ENCODE measurements around the gene ANXA10. TPM values are rescaled to one million over a fixed set of nuclear protein-coding genes. Genes with fewer than 3 reads are reported as not detected.

ANXA10 gene
- total and polyA plus RNA-seq, 2 of the 8 experiments (the other 6 are each of a cell fraction or from before 2014, with no cell fraction given): not detected

DNA sequence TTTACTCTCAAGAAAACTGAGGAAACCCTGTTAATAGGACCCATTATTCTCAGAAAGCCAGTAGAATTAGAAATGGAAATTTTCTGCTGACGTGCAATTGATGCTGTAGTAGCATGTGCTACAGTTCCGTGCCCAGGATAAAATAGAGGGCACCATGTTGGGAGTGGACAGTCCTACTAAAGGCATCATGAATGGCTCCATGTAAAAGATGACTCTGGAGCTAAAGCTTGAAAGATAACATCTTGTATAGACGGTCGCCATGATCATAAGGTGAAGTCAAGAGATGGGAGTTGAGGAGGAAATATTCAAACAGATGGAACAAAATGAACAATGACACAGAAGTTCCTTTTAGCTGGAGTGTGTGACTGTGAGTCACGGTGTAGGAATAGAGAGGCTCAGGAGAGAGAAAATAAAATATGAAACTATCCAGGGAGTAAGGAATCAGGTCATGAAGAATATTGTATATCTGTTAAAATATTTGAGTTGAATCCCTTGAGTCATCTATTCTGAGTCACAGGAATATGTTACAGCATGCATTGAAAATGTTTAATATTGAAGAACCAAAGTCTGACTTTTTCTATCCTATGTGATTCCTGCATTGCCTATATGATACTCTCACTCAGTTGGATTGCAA is 31.8 kb downstream of the ANXA10 start (continued):
- TF ChIP-seq HDAC2 (IDR thresholded peaks at IDR 0.05; ENCODE audit: borderline replicate concordance in 1 of 2, low read depth in 2 of 2, low read length in 2 of 2): no peak
- no peak for TF ChIP-seq BACH1 (IDR thresholded peaks at IDR 0.05; ENCODE audit: low read length)
- no peak for TF ChIP-seq ZNF274 (IDR thresholded peaks at IDR 0.05; ENCODE audit: borderline replicate concordance, extremely low read depth, low read length)
- no peak for TF ChIP-seq NANOG (IDR thresholded peaks at IDR 0.05; ENCODE audit: insufficient read depth, low read depth, low read length, poor library complexity, severe bottlenecking)
- no peak for TF ChIP-seq CBX8 (IDR thresholded peaks at IDR 0.05; ENCODE audit: borderline replicate concordance, low read depth, low read length)
- no peak for TF ChIP-seq SIX5 (IDR thresholded peaks at IDR 0.05; ENCODE audit: low read depth, low read length)

Data from H1 (cell line).